Retina (tissue), 1 donor: Measurements from ENCODE around the gene FRMD5.
"Not testable (repeated sequence)": the region's sequence is repeated elsewhere in the genome, so short reads cannot be mapped to it uniquely, and the experiment has no call there.

Experiments used
- DNase-seq: peaks from one replicate; pipeline ENCODE4 v3.0.0-alpha.2; 2016

The FRMD5 gene

GRCh38 chr15:44028349-44028748 is 166.7 kb downstream of the FRMD5 start:
- no peak for DNase-seq

GRCh38 chr15:44024155-44024554 is 170.9 kb downstream of the FRMD5 start:
- no peak for DNase-seq

GRCh38 chr15:44023176-44023575 is 171.9 kb downstream of the FRMD5 start:
- no peak for DNase-seq

GRCh38 chr15:44018151-44018550 is 176.9 kb downstream of the FRMD5 start:
- DNase-seq = no peak

GRCh38 chr15:44015545-44016305 is 179.3 kb downstream of the FRMD5 start:
- no peak for DNase-seq

- DNase-seq = no peak
These were observed 183.7 kb downstream of the FRMD5 start for GRCh38 chr15:44011238-44011854.

GRCh38 chr15:44010089-44010488 is 185.0 kb downstream of the FRMD5 start:
- DNase-seq = no peak

GRCh38 chr15:44009038-44009437 is 186.0 kb downstream of the FRMD5 start:
- no peak for DNase-seq

- DNase-seq = not testable (repeated sequence)
These were observed 194.8 kb downstream of the FRMD5 start for GRCh38 chr15:44000248-44000647.

GRCh38 chr15:43998607-43999006 is 196.5 kb downstream of the FRMD5 start:
- no peak for DNase-seq

- no peak for DNase-seq
These were observed 203.9 kb downstream of the FRMD5 start for GRCh38 chr15:43991206-43991605.

- DNase-seq = no peak
These were observed 205.1 kb downstream of the FRMD5 start for GRCh38 chr15:43989938-43990337.

- DNase-seq = no peak
These were observed 206.2 kb downstream of the FRMD5 start for GRCh38 chr15:43988900-43989299.

GRCh38 chr15:43987924-43988323 is 207.1 kb downstream of the FRMD5 start:
- no peak for DNase-seq

GRCh38 chr15:43985976-43986680 is 208.9 kb downstream of the FRMD5 start:
- no peak for DNase-seq

- no peak for DNase-seq
These were observed 213.5 kb downstream of the FRMD5 start for GRCh38 chr15:43981576-43981975.

- DNase-seq = no peak
These were observed 217.8 kb downstream of the FRMD5 start for GRCh38 chr15:43977072-43977884.

GRCh38 chr15:43975770-43976169 is 219.3 kb downstream of the FRMD5 start:
- DNase-seq = no peak

- DNase-seq = no peak
These were observed 219.7 kb downstream of the FRMD5 start for GRCh38 chr15:43975326-43975725.

- peak; percentile 75 for DNase-seq
These were observed 220.2 kb downstream of the FRMD5 start for GRCh38 chr15:43974852-43975251.

GRCh38 chr15:43969802-43970375 is 225.2 kb downstream of the FRMD5 start:
- DNase-seq = no peak

GRCh38 chr15:43968551-43968950 is 226.5 kb downstream of the FRMD5 start:
- no peak for DNase-seq

GRCh38 chr15:43966646-43967045 is 228.4 kb downstream of the FRMD5 start:
- no peak for DNase-seq
